ENCODE data around the gene CLECL1. TPM values are rescaled to one million over a fixed set of nuclear protein-coding genes. Genes with fewer than 3 reads are reported as not detected.
"Not testable (repeated sequence)": the region's sequence is repeated elsewhere in the genome, so short reads cannot be mapped to it uniquely, and the experiment has no call there.

Gene CLECL1
- total RNA-seq, 1 donor from 2014 or later, result not detected

GRCh38 chr12:9694241-9694640 lies 38.7 kb downstream of the CLECL1 start:
- no peaks in the 10 kb centered on the region for H3K9me3 ChIP-seq

DNA sequence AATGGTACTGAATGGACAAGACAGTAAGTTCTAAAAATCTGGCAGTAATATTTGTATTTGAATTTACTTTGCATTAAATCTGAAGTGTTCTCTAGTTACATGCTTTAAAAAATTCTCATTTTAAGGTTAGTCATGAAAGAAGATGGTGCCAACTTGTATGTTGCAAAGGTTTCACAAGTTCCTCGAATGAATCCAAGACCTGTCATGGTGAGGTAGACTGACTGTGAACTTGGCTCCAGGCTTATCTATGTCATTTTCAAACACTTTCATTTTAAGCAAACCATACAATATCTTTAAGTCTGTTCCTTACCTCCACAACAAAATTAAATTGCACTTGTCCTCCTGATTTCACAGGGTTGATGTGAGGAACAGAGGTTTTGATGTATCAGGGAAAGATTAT lies 40.0 kb downstream of the CLECL1 start:
- no peak overlapping the region for H3K4me3 ChIP-seq
- no peak for DNase-seq (ENCODE audit: extremely low spot score in 2 of 2)
- no peaks in the 10 kb centered on the region for H3K27me3 ChIP-seq
- H3K9me3 ChIP-seq, result no peaks in the 10 kb centered on the region
- H3K4me1 ChIP-seq, result no peaks in the 10 kb centered on the region
- TF ChIP-seq, protein P1, sequence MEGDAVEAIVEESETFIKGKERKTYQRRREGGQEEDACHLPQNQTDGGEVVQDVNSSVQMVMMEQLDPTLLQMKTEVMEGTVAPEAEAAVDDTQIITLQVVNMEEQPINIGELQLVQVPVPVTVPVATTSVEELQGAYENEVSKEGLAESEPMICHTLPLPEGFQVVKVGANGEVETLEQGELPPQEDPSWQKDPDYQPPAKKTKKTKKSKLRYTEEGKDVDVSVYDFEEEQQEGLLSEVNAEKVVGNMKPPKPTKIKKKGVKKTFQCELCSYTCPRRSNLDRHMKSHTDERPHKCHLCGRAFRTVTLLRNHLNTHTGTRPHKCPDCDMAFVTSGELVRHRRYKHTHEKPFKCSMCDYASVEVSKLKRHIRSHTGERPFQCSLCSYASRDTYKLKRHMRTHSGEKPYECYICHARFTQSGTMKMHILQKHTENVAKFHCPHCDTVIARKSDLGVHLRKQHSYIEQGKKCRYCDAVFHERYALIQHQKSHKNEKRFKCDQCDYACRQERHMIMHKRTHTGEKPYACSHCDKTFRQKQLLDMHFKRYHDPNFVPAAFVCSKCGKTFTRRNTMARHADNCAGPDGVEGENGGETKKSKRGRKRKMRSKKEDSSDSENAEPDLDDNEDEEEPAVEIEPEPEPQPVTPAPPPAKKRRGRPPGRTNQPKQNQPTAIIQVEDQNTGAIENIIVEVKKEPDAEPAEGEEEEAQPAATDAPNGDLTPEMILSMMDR (IDR thresholded peaks at IDR 0.05), result no peak
- TF ChIP-seq POLR2AphosphoS5 (IDR thresholded peaks at IDR 0.05; ENCODE audit: insufficient read depth in 1 of 2, low read depth in 1 of 2) (no peak), POLR2A (IDR thresholded peaks at IDR 0.05) (no peak)
- H3K27ac ChIP-seq, result no peak overlapping the region
- intact Hi-C loops (cut with DNase I), result no loop called here
- peaks cover 0 to 52% of the 10 kb centered on the region in 2 donors for H3K36me3 ChIP-seq

More at GRCh38 chr12:9694241-9694640, 38.7 kb downstream of the CLECL1 start:
- no peak for DNase-seq (ENCODE audit: extremely low spot score in 2 of 2)
- intact Hi-C loops (cut with DNase I), result no loop called here
- Histone ChIP-seq H3K36me3 (peaks cover 0 to 38% of the 10 kb centered on the region in 2 donors), H3K4me3 (no peak overlapping the region), H3K4me1 (peaks cover under 1% of the 10 kb centered on the region), H3K27ac (no peak overlapping the region), H3K27me3 (no peaks in the 10 kb centered on the region)
- no peak for TF ChIP-seq POLR2A (IDR thresholded peaks at IDR 0.05)
- TF ChIP-seq POLR2AphosphoS5 (IDR thresholded peaks at IDR 0.05; ENCODE audit: insufficient read depth in 1 of 2, low read depth in 1 of 2), result no peak
- TF ChIP-seq, protein P1 (IDR thresholded peaks at IDR 0.05), result no peak

DNA sequence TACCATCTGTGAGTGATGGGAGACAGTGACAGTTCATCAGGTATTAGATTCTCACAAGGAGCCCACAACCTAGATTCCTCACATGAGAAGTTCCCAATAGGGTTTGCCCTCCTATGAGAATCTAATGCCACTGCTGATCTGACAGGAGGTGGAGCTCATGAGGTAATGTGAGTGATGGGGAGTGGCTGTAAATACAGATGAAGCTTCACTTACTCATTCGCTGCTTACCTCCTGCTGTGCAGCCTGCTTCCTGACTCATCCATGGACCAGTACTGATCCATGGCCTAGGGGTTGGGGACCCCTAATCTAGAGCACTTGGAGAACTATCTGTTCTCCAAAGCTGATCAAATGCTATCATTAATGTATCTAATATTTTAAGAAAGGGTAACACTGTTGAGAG lies 45.7 kb downstream of the CLECL1 start:
- Histone ChIP-seq H3K27ac (no peak overlapping the region), H3K9me3 (no peaks in the 10 kb centered on the region), H3K36me3 (peaks cover 0 to 29% of the 10 kb centered on the region in 2 donors), H3K27me3 (no peaks in the 10 kb centered on the region), H3K4me3 (no peak overlapping the region), H3K4me1 (no peaks in the 10 kb centered on the region)
- no peak for DNase-seq (ENCODE audit: extremely low spot score in 2 of 2)
- TF ChIP-seq POLR2AphosphoS5 (IDR thresholded peaks at IDR 0.05; ENCODE audit: insufficient read depth in 1 of 2, low read depth in 1 of 2), result no peak
- no peak for TF ChIP-seq POLR2A (IDR thresholded peaks at IDR 0.05)
- TF ChIP-seq, protein P1 (IDR thresholded peaks at IDR 0.05), result no peak
- intact Hi-C loops (cut with DNase I), result no loop called here

DNA sequence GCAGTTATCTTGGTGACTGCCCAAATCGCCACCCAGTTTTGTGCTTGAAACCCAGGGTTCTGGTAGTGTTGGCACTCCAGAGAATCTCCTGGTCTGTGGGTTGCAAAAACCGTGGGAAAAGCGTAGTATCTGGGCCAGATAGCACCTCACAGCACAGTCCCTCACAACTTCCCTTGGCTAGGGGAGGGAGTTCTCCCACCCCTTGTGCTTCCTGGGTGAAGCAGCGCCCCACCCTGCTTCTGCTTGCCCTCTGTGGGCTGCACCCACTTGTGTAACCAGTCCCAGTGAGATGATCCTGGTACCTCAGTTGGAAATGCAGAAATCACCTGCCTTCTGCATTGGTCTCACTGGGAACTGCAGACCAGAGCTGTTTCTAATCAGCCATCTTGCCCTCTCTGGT lies 47.0 kb downstream of the CLECL1 start:
- intact Hi-C loops (cut with DNase I), result no loop called here
- Histone ChIP-seq H3K27ac (no peak overlapping the region), H3K36me3 (peaks cover 0 to 27% of the 10 kb centered on the region in 2 donors), H3K4me1 (no peaks in the 10 kb centered on the region), H3K4me3 (no peak overlapping the region), H3K27me3 (no peaks in the 10 kb centered on the region), H3K9me3 (no peaks in the 10 kb centered on the region)
- DNase-seq (ENCODE audit: extremely low spot score in 2 of 2), result no peak
- no peak for TF ChIP-seq POLR2AphosphoS5 (IDR thresholded peaks at IDR 0.05; ENCODE audit: insufficient read depth in 1 of 2, low read depth in 1 of 2)
- TF ChIP-seq, protein P1 (IDR thresholded peaks at IDR 0.05), result no peak
- TF ChIP-seq POLR2A (IDR thresholded peaks at IDR 0.05), result no peak

- peaks cover 0 to 27% of the 10 kb centered on the region in 2 donors for H3K36me3 ChIP-seq
Measured at GRCh38 chr12:9685366-9685765, 47.5 kb downstream of the CLECL1 start.

DNA sequence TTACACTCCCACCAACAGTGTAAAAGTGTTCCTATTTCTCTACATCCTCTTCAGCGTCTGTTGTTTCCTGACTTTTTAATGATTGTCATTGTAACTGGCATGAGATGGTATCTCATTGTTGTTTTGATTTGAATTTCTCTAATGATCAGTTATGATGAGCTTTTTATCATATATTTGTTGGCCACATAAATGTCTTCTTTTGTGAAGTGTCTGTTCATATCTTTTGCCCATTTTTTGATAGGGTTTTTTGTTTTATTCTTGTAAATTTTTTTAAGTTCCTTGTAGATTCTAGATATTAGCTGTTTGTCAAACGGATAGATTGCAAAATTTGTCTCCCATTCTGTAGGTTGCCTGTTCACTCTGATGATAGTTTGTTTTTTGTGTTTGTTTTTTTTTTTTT lies 49.9 kb downstream of the CLECL1 start:
- H3K27me3 ChIP-seq; H3K4me3 ChIP-seq; DNase-seq (ENCODE audit: extremely low spot score in 2 of 2); H3K9me3 ChIP-seq; H3K36me3 ChIP-seq; H3K27ac ChIP-seq; H3K4me1 ChIP-seq; intact Hi-C loops (cut with DNase I): not testable (repeated sequence)

More at GRCh38 chr12:9685366-9685765, 47.5 kb downstream of the CLECL1 start:
- intact Hi-C loops (cut with DNase I); H3K4me3 ChIP-seq; DNase-seq (ENCODE audit: extremely low spot score in 2 of 2); H3K9me3 ChIP-seq; H3K27me3 ChIP-seq; H3K27ac ChIP-seq; H3K4me1 ChIP-seq: not testable (repeated sequence)

- H3K4me1 ChIP-seq; intact Hi-C loops (cut with DNase I); H3K27ac ChIP-seq; DNase-seq (ENCODE audit: extremely low spot score in 2 of 2); H3K36me3 ChIP-seq; H3K27me3 ChIP-seq; H3K4me3 ChIP-seq; H3K9me3 ChIP-seq: not testable (repeated sequence)
Measured at GRCh38 chr12:9682508-9682907, 50.4 kb downstream of the CLECL1 start.

Measured in vagina (tissue), 2 donors.